T-helper 9 cell (primary cell): Measurements from ENCODE around the gene DNMT1.
"Not testable (repeated sequence)": the region's sequence is repeated elsewhere in the genome, so short reads cannot be mapped to it uniquely, and the experiment has no call there.

Experiments used
- DNase-seq: peaks from one replicate; pipeline ENCODE4 v3.0.0-alpha.2; 2020
- total RNA-seq, 2 donors: gene quantifications; one replicate each; lab custom pipeline; 2026; lab: John Stamatoyannopoulos, UW

The DNMT1 gene
- total RNA-seq, result 186 to 209 reads per million in 2 donors

DNA sequence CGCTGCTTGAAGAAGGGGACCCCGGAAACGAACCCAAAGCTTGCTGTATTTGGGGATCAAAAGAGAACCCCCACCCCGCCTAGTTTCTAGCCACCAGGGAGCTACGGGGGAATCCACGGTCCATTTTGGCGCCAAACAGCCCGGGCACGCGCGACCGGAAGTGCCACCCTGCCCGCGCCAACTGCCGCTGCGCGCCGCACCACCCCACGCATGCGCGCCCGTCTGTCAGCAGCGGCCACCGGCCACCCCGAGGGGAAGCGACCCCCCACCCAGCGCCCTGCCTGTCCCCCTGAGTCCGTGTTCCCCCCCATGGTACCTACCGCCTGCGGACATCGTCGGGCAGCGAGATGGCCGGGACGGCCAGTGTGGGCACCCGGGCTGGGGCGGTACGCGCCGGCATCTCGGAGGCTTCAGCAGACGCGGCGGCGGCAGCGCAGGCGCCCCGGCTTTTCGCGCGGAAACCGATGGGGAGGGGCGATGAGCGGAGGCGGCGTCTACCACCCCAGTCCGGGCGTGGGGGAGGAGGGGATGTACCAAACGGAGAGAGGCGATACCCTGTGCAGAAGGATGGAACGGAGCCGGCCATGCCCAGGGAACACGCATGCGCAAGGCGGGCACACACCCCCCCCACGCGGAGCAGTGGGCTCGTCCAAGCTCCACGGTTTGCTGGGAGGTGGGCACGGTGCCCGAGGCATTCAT lies at the start of gene DNMT1:
TSS of gene DNMT1 (minus strand) at position 454 of the 699 bp plus-strand sequence. CDS start at position 400, 54 bp downstream.
- DNase-seq, result peak; percentile 90

DNA sequence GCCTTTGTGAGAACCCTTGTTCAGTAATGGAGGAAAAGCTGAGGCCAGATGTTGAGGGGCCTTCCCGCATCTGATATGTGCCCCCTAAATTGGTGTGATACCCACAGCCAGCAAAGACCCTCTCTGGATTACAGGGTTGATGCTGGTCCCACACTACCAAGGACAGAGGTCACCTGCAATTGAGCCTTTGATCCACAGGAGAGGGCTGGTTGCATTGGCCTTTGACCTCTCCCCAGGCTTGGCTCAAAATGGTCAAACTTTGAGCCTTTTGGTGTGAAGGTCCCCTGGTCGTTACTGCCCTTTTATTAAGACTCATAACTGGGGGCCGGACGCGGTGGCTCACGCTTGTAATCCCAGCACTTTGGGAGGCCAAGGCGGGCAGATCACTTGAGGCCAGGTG lies 48.9 kb upstream of the DNMT1 start:
- DNase-seq, result no peak

- DNase-seq, result not testable (repeated sequence)
These were observed 47.2 kb upstream of the DNMT1 start for GRCh38 chr19:10241826-10242449.

- DNase-seq, result no peak
These were observed 43.5 kb upstream of the DNMT1 start for GRCh38 chr19:10238172-10238783.

GRCh38 chr19:10237702-10238101 lies 42.9 kb upstream of the DNMT1 start:
- no peak for DNase-seq

GRCh38 chr19:10235409-10235808 lies 40.7 kb upstream of the DNMT1 start:
- not testable (repeated sequence) for DNase-seq

DNA sequence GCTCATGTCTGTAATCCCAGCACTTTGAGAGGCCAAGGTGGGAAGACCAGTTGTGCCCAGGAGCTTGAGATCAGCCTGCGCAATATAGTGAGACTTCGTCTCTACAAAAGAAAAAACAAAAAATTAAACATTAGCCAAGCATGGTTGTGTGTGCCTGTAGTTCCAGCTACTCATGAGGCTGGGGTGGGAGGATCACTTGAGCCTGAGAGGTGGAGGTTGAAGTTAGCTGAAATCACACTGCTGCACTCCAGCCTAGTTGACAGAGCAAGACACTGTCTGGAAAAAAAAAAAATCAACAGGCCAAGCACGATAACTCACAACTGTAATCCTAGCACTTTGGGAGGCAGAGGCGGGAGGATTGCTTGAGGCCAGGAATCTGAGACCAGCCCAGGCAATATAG lies 40.2 kb upstream of the DNMT1 start:
- no peak for DNase-seq

DNA sequence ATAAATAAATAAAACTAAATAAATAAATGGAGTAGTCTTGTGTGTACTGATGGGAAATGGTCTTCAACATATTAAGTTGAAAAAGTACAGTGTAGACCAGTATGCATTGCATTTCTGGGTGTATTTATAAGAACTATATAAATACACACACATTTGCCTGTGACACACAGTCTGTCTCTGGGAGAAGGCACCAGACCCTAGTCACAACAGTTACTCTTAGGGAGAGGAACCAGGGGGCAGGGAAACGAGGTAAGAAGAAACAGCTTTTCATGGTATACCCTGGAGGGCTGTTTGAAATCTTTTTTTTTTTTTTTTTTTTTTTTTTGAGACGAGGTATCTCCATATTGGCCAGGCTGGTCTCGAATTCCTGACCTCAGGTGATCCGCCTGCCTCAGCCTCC lies 39.2 kb upstream of the DNMT1 start:
- DNase-seq, result no peak

DNA sequence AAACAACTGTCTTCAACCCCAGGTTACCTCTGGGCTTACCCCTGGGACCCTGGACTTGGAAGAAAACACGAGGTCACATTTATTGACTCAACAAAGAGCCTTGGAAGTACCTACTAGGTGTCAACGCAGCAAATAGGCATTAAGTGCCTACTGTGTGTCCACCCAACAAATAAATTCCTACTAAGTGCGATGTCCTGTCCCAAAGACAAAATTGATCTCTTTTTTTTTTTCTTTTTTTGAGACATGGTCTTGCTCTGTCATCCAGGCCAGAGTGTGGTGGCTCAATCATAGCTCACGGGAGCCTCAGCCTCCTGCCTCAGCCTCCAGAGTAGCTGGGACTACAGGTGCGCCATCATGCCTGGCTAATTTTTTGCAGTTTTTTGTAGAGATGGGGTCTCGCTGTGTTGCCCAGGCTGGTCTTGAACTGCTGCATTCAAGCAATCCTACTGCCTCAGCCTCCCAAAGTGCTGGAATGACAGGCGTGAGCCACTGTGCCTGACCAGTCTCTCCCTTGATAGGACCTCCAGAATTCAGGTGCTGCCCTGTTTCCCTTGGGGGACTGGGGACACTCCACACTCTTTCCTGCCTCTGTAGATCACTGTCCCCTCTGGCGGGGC lies 37.0 kb upstream of the DNMT1 start:
- DNase-seq, result no peak

DNA sequence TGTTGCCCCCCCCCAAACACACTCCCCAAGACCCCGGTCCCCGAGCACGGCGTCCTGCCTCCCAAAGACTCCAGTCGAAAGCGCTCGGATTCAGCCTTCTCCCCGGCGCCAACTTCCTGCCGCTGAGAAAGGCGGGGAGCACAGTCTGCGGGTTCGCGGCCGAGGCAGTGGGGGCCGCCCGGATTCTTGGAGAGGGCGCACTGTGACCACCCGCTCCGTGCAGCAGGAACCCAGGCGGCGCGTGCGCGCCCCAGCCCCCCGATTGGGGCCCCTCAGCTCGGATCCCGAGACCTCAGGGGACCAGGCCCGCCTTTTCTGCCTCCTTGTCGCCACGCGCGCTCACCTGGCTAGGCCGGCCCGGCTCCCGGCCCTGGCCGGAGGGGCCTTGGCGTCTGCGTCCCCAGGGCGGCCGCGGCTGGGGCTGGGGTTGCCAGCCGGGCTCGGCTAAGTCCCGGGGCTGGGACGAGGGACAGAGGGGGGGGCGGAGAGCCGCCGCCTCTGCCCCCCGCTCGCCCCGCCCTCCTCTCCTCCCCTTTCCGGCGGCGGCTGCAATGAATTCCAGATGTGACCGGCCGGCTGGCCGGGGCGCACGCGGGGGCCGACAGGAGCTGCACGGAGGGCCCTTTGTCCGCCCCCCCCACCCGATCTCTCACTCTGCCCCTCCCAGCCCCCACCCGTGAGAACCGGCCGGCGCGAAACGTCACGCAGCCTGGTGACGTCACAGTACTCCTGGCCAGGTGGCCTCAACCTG lies 36.3 kb upstream of the DNMT1 start, which contains the start of gene S1PR2:
TSS of gene S1PR2 (minus strand) at position 471 of the 751 bp plus-strand sequence. CDS start 6,426 bp downstream, outside the sequence.
- DNase-seq, result peak; percentile 82

DNA sequence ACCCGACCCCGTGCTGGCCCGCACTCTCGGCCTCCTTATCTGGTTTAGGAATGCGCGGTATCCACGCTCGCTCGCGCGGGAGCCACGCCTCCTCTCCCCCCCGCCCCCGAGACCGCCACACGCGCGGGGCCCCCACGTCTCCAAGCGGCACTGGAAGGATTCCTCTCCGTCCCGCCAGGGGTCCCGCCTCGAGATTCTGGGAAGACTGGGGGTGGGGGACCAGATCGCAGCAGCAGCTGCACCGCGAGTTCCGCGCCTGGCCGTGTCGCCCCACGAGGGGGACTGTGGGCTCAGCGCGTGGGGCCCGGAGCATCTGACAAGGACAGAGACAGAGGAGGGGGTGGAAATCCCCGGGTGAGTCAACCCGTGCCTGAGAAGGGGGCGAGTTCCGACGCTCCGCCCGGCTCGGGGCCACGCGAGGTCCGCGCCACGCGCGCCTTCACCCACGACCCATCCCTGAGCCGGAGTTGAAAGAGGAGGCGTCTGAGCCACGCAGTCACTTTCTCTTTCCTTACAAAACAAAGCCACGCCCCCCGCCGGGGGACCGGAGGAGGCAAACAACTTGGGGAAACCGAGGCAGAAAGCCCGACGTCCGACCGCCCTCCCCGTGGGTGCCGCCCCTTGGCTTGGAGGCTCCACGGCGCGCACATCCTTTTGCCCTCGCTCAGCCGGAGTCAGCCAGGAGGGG lies 35.6 kb upstream of the DNMT1 start:
- DNase-seq, result peak; percentile 68

- DNase-seq, result peak; percentile 24
These were observed 34.2 kb upstream of the DNMT1 start for GRCh38 chr19:10228920-10229319.

DNA sequence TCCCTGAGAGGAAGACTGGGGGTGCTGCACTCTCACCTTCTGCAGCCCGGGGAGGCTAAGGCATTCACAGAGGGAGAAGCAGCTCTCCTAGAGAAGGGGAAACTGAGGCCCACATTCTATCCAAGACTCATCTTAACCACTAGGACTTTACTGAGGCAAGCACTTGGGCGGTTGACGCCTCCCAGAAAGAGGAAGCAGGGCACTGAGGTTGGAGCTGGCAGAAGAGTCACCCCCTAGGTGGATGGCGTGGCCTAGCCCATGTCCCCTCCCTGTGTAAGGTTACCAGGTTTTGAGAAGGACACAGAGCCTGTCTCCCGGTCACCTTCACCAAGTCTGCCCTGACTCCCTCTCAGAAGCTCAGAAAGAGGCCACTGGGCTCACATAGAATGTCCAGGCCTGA lies 33.6 kb upstream of the DNMT1 start:
- no peak for DNase-seq

- no peak for DNase-seq
These were observed 32.5 kb upstream of the DNMT1 start for GRCh38 chr19:10227026-10227971.

DNA sequence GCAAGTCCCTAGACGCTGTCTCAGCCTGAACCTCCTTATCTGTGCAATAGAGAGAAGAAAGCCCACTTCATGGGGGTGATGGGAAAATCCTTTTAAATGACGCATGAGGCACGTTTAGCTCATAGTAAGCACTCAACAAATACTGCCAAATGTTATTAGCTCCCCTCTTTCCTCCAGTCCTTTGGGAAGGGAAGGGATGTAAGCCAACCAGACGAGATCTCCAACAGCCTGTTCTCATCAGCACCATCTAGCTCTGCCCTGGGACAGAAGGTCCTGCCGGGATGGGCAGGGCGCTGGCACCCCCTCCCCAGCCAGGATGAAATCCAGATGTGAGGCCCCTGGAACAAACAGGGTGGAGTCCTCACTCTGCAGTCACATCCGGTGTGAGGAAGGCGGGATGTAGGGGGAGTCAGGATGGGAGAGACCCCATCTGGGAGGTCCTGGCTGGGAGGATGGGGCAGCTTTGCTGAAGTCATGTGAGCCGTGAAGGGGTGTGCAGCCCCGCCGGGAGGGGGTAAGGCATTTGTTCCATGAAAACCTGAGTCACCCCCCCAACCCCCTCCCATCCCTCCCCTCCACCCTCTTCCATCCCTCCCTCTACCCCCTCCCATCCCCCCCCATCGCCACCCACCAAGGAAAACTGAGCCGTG lies 31.7 kb upstream of the DNMT1 start:
- DNase-seq, result no peak

- DNase-seq, result no peak
These were observed 31.2 kb upstream of the DNMT1 start for GRCh38 chr19:10226021-10226375.

- no peak for DNase-seq
These were observed 29.6 kb upstream of the DNMT1 start for GRCh38 chr19:10224337-10224736.

DNA sequence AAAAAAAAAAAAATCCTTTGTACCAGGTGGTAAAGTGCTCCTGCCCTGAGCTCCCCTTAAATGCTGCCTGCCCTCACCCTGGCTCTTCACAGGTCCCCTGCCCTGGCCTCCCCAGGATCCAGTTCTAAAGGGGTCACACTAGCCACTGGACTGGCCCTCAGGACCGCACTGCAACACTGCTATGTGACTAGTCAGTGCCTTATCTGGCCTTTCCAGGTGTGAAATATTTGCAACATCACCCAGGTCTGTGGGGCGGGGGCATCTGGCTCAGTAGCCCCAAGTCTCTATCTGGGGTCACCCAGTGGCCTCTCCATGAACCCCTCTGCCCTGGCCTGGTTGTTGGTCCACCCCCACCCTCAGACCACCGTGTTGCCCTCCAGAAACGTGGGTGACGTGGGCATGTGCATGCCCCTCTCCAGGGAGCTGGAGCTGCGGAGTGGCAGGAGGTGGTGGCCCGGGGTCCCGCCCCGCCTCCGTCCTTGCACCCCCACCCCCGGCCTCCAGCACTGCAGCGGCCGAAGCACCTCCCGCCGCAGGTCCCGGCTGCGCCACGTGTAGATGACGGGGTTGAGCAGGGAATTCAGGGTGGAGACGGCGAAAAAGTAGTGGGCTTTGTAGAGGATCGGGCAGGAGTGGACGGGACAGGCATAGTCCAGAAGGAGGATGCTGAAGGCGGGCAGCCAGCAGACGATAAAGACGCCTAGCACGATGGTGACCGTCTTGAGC lies 28.9 kb upstream of the DNMT1 start:
- no peak for DNase-seq

GRCh38 chr19:10222201-10222890 lies 27.6 kb upstream of the DNMT1 start:
- DNase-seq, result no peak
